ENCODE data around the gene GON4L. TPM values are rescaled to one million over a fixed set of nuclear protein-coding genes. Genes with fewer than 3 reads are reported as not detected.

The GON4L gene
- total RNA-seq, result 32.8 and 48.4 TPM in 2 replicates

DNA sequence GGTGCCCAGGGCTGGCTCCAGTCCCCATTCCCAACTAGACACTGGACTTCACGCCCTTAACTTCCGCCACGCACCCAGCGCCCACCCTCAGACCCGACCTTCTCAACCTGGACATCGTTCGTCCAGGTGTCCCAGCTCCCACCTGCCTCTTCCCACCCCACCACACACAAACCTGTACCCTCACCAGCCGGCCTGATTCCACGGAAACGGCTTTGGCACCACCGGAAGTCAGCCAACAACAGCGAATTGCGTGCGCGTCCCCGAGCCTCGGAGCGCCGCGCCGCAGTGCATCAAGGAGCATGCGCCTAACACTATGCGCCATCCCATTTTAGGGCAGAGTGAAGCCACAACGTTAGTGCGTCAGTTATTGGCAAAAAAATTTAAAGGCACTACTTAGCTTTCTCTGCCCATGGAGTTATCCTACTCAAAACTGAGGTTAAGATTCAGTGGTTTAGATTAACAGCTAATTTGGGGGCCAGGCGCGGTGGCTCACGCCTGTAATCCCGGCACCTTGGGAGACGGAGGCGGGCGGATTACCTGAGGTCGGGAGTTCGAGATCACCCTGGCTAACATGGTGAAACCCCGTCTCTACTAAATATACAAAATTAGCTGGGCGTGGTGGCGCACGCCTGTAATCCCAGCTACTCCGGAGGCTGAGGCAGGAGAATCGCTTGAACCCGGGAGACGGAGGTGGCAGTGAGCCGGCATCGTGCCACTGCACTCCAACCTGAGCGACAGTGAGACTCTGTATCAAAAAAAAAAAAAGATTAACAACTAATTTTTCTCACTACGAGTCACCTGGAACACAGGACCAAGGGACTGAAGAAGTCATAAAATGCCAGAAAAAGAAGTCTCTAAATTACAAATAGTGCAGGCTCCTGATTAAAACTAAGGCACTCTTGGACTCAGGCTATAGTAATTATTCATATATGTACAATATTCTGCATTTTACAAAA is at the start of gene GON4L:
GON4L (minus strand) TSS at position 240 of the 956 bp plus-strand sequence. CDS start 3,434 bp downstream, outside the sequence.

GRCh38 chr1:155859234-155859829 is 2.3 kb upstream of the GON4L start, which contains the start of gene SYT11:
SYT11 (plus strand) TSS chr1:155859567; CDS start chr1:155859762, 195 bp downstream.

Small RNAs within 50 kb of the gene (small RNA-seq; reads per million reads assigned to genes)
- gene RF00015 (ENCODE audit: low replicate concordance), result not detected

Other genes with a start within 250 kb of the GON4L start
- gene MSTO1, start 247.0 kb downstream of the GON4L start, total RNA-seq, result 36.4 and 111 TPM in 2 replicates
- 42.9 and 67.0 TPM in 2 replicates for gene YY1AP1, start 168.4 kb downstream of the GON4L start, total RNA-seq
- gene DAP3, start 168.1 kb downstream of the GON4L start, total RNA-seq, result 82.8 and 101 TPM in 2 replicates
- 15.8 and 29.3 TPM in 2 replicates for gene SYT11, start 2.4 kb upstream of the GON4L start, total RNA-seq
- gene RIT1, start 54.1 kb upstream of the GON4L start, total RNA-seq, result 33.9 and 36.2 TPM in 2 replicates
- 26.3 and 43.5 TPM in 2 replicates for gene KHDC4, start 77.2 kb upstream of the GON4L start, total RNA-seq
- not detected in 2 replicates for gene RXFP4, start 84.4 kb upstream of the GON4L start, total RNA-seq
- gene ARHGEF2, start 121.3 kb upstream of the GON4L start, total RNA-seq, result 127 and 243 TPM in 2 replicates
- gene SSR2, start 163.7 kb upstream of the GON4L start, total RNA-seq, result 525 and 1,330 TPM in 2 replicates
- 18.4 and 27.2 TPM in 2 replicates for gene UBQLN4, start 196.6 kb upstream of the GON4L start, total RNA-seq
- 23.4 and 35.2 TPM in 2 replicates for gene LAMTOR2, start 197.6 kb upstream of the GON4L start, total RNA-seq
- gene RAB25, start 203.9 kb upstream of the GON4L start, total RNA-seq, result not detected in 2 replicates
- 0.22 and 2.3 TPM in 2 replicates for gene MEX3A, start 225.3 kb upstream of the GON4L start, total RNA-seq

All from placental pericyte (primary cell).